GM12878 (cell line): Measurements from ENCODE around the gene NPEPPS.
"Not testable (repeated sequence)": the region's sequence is repeated elsewhere in the genome, so short reads cannot be mapped to it uniquely, and the experiment has no call there.

Experiments
- CBX5 ChIP-seq: sonication (generic); IDR thresholded peaks from 2 replicates; pipeline ENCODE4 v1.6.1; 2016; ENCODE audit warnings: low read depth, moderate library complexity, mild to moderate bottlenecking, inconsistent platforms
- EZH2 ChIP-seq: IDR thresholded peaks from 2 replicates; pipeline ENCODE4 v1.6.1; 2012; ENCODE audit warnings: low read depth, mild to moderate bottlenecking, control low read depth, inconsistent platforms, low read length, borderline replicate concordance; ENCODE audit not compliant: control insufficient read depth
- FOXK2 ChIP-seq: fragments of 450-650 bp; IDR thresholded peaks from 2 replicates; pipeline ENCODE4 v1.6.1; 2017; ENCODE audit warnings: mild to moderate bottlenecking, moderate library complexity
- SMAD1 ChIP-seq: fragments of 450-650 bp; IDR thresholded peaks from 2 replicates; pipeline ENCODE4 v1.6.1; 2018; ENCODE audit warnings: mild to moderate bottlenecking, low read depth; ENCODE audit not compliant: partially characterized antibody
- SUZ12 ChIP-seq: fragments of 200-600 bp; sonication (generic); IDR thresholded peaks from one replicate; pipeline ENCODE4 v1.6.1; 2018; ENCODE audit warnings: antibody characterized with exemption, mild to moderate bottlenecking; ENCODE audit not compliant: unreplicated experiment
- ZNF24 ChIP-seq: fragments of 450-650 bp; IDR thresholded peaks from 2 replicates; pipeline ENCODE4 v1.6.1; 2017; ENCODE audit warnings: antibody characterized with exemption, mild to moderate bottlenecking
- TF ChIP-seq, protein P1 (sequence below), 3 experiments: IDR thresholded peaks in 2 of 3; conservative IDR thresholded peaks in 1 of 3; 2 replicates each; pipeline ENCODE4 v1.5.1; 2011; ENCODE audit warnings: low read depth in 3 of 3, low read length in 3 of 3, mild to moderate bottlenecking in 3 of 3, control low read depth in 2 of 3, moderate library complexity in 2 of 3, inconsistent platforms in 1 of 3, mixed read lengths in 1 of 3; ENCODE audit not compliant: control insufficient read depth in 2 of 3, insufficient read depth in 1 of 3; ENCODE audit errors: extremely low read depth in 1 of 3
- TF ChIP-seq, protein P2 (sequence below): IDR thresholded peaks from 2 replicates; pipeline ENCODE4 v1.6.1; 2012; ENCODE audit warnings: low read depth, low read length, improper control_type of control experiment
- TF ChIP-seq, protein P3 (sequence below): IDR thresholded peaks from 2 replicates; pipeline ENCODE4 v1.6.1; 2011; ENCODE audit warnings: low read depth, low read length, improper control_type of control experiment, borderline replicate concordance
- TF ChIP-seq, protein P4 (sequence below): fragments of 450-650 bp; IDR thresholded peaks from 2 replicates; pipeline ENCODE4 v1.6.1; 2017; ENCODE audit warnings: mild to moderate bottlenecking

DNA sequence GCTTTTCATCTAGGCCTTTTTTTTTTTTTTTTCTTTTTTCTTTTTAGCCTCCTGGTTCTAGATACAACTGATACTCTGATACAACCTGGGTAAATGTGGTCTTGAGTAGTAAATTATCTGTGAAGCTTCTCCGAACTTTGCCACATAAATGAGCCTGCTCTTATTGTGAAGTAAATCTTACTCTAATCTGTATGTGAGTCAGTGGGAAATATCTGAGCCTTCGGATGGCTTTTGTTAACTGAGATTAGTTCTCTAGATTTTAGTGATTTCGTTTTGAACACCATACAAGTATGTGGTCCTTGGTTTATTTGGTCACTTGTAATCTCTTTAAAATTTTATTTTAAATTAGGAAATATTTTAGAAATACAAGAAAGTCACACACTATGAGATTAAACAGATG lies 8.2 kb downstream of the NPEPPS start:
- not testable (repeated sequence) for TF ChIP-seq SUZ12, EZH2, FOXK2, ZNF24, SMAD1, CBX5
- TF ChIP-seq, protein P1, sequence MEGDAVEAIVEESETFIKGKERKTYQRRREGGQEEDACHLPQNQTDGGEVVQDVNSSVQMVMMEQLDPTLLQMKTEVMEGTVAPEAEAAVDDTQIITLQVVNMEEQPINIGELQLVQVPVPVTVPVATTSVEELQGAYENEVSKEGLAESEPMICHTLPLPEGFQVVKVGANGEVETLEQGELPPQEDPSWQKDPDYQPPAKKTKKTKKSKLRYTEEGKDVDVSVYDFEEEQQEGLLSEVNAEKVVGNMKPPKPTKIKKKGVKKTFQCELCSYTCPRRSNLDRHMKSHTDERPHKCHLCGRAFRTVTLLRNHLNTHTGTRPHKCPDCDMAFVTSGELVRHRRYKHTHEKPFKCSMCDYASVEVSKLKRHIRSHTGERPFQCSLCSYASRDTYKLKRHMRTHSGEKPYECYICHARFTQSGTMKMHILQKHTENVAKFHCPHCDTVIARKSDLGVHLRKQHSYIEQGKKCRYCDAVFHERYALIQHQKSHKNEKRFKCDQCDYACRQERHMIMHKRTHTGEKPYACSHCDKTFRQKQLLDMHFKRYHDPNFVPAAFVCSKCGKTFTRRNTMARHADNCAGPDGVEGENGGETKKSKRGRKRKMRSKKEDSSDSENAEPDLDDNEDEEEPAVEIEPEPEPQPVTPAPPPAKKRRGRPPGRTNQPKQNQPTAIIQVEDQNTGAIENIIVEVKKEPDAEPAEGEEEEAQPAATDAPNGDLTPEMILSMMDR (IDR thresholded peaks at IDR 0.05 in 2 of 3, conservative IDR thresholded peaks at IDR 0.05 in 1 of 3; ENCODE audit: control insufficient read depth in 2 of 3, extremely low read depth in 1 of 3, insufficient read depth in 1 of 3, low read depth in 3 of 3, low read length in 3 of 3), result not testable (repeated sequence)
- TF ChIP-seq, protein P2, sequence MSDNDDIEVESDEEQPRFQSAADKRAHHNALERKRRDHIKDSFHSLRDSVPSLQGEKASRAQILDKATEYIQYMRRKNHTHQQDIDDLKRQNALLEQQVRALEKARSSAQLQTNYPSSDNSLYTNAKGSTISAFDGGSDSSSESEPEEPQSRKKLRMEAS, result not testable (repeated sequence)
- TF ChIP-seq, protein P3, sequence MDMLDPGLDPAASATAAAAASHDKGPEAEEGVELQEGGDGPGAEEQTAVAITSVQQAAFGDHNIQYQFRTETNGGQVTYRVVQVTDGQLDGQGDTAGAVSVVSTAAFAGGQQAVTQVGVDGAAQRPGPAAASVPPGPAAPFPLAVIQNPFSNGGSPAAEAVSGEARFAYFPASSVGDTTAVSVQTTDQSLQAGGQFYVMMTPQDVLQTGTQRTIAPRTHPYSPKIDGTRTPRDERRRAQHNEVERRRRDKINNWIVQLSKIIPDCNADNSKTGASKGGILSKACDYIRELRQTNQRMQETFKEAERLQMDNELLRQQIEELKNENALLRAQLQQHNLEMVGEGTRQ, result not testable (repeated sequence)
- TF ChIP-seq, protein P4, sequence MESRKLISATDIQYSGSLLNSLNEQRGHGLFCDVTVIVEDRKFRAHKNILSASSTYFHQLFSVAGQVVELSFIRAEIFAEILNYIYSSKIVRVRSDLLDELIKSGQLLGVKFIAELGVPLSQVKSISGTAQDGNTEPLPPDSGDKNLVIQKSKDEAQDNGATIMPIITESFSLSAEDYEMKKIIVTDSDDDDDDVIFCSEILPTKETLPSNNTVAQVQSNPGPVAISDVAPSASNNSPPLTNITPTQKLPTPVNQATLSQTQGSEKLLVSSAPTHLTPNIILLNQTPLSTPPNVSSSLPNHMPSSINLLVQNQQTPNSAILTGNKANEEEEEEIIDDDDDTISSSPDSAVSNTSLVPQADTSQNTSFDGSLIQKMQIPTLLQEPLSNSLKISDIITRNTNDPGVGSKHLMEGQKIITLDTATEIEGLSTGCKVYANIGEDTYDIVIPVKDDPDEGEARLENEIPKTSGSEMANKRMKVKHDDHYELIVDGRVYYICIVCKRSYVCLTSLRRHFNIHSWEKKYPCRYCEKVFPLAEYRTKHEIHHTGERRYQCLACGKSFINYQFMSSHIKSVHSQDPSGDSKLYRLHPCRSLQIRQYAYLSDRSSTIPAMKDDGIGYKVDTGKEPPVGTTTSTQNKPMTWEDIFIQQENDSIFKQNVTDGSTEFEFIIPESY, result not testable (repeated sequence)
